GM23338 (cell line): ENCODE data around the gene MAPK1. TPM values are rescaled to one million over a fixed set of nuclear protein-coding genes. Genes with fewer than 3 reads are reported as not detected.

Experiments
- ATAC-seq: fragments of 200-7000 bp; cut with Tn5 transposase; 3 replicates; pipeline ENCODE4 v1.9.1; 2020
- DNase-seq: peaks from one replicate; pipeline ENCODE4 v3.0.0-alpha.2; 2015; ENCODE audit warnings: low spot score
- H2AFZ ChIP-seq: fragments of 200-600 bp; sonication (generic); 2 replicates; pipeline ENCODE4 v1.8.0; 2016; ENCODE audit warnings: antibody characterized with exemption, mild to moderate bottlenecking, moderate library complexity
- H3F3A ChIP-seq: fragments of 200-600 bp; sonication (generic); replicated peaks from 2 replicates; pipeline ENCODE4 v1.8.0; 2017; ENCODE audit warnings: antibody characterized with exemption, mixed run types, low read depth
- H3K27ac ChIP-seq: fragments of 200-600 bp; sonication (generic); 2 replicates; pipeline ENCODE4 v1.6.1; 2016; ENCODE audit warnings: low read depth
- H3K27me3 ChIP-seq: fragments of 200-600 bp; sonication (generic); 2 replicates; pipeline ENCODE4 v1.8.0; 2016; ENCODE audit warnings: mild to moderate bottlenecking, mixed run types, moderate library complexity; ENCODE audit not compliant: insufficient read depth
- H3K36me3 ChIP-seq: fragments of 200-600 bp; sonication (generic); 2 replicates; pipeline ENCODE4 v1.8.0; 2016; ENCODE audit warnings: mild to moderate bottlenecking; ENCODE audit not compliant: insufficient read depth
- H3K4me1 ChIP-seq: fragments of 200-600 bp; sonication (generic); 2 replicates; pipeline ENCODE4 v1.8.0; 2016; ENCODE audit warnings: mild to moderate bottlenecking, moderate library complexity; ENCODE audit not compliant: insufficient read depth
- H3K4me2 ChIP-seq: fragments of 200-600 bp; sonication (generic); 2 replicates; pipeline ENCODE4 v1.7.1; 2017; ENCODE audit warnings: mixed run types
- H3K4me3 ChIP-seq: fragments of 200-600 bp; sonication (generic); 2 replicates; pipeline ENCODE4 v1.6.1; 2016; ENCODE audit warnings: mixed run types
- H3K79me2 ChIP-seq: fragments of 200-600 bp; sonication (generic); replicated peaks from 2 replicates; pipeline ENCODE4 v1.8.0; 2017; ENCODE audit warnings: mild to moderate bottlenecking; ENCODE audit not compliant: insufficient read depth
- H3K9me2 ChIP-seq: fragments of 200-600 bp; sonication (generic); 2 replicates; pipeline ENCODE4 v1.8.0; 2017; ENCODE audit not compliant: insufficient read depth
- H4K20me1 ChIP-seq: fragments of 200-600 bp; sonication (generic); replicated peaks from 2 replicates; pipeline ENCODE4 v1.8.0; 2017; ENCODE audit warnings: mild to moderate bottlenecking; ENCODE audit not compliant: insufficient read depth
- H3K27ac Mint-ChIP-seq: 2 replicates; pipeline ENCODE4 v1.8.0; 2020; ENCODE audit warnings: inconsistent platforms, mild to moderate bottlenecking, moderate library complexity, mixed read lengths
- H3K27me3 Mint-ChIP-seq: 3 replicates; pipeline ENCODE4 v1.8.0; 2022; ENCODE audit warnings: low read depth, mild to moderate bottlenecking, moderate library complexity, mixed read lengths, inconsistent platforms; ENCODE audit not compliant: insufficient read depth, poor library complexity
- H3K36me3 Mint-ChIP-seq: 3 replicates; pipeline ENCODE4 v1.8.0; 2021; ENCODE audit warnings: low read depth, mild to moderate bottlenecking, inconsistent platforms, moderate library complexity, mixed read lengths
- H3K4me1 Mint-ChIP-seq: 3 replicates; pipeline ENCODE4 v1.8.0; 2020; ENCODE audit warnings: mild to moderate bottlenecking, inconsistent platforms, mixed read lengths
- H3K4me3 Mint-ChIP-seq: 3 replicates; pipeline ENCODE4 v1.8.0; 2021; ENCODE audit warnings: moderate library complexity, mild to moderate bottlenecking, inconsistent platforms, mixed read lengths
- H3K9me3 Mint-ChIP-seq: 3 replicates; pipeline ENCODE4 v1.8.0; 2020; ENCODE audit warnings: moderate library complexity, mild to moderate bottlenecking, inconsistent platforms, mixed read lengths
- CREB1 ChIP-seq: fragments of 250-450 bp; sonication (Bioruptor Pico); IDR thresholded peaks from 2 replicates; pipeline ENCODE4 v1.5.0; 2020; ENCODE audit warnings: low read depth, mild to moderate bottlenecking, moderate library complexity
- CTCF ChIP-seq, 2 experiments: fragments of 200-600 bp in 1 of 2; sonication (generic) in 1 of 2; conservative IDR thresholded peaks; 2 replicates each; pipeline versions ENCODE4 v1.5.1 to v1.6.1; 2016 to 2017; ENCODE audit warnings: antibody characterized with exemption in 2 of 2, low read depth in 2 of 2, mild to moderate bottlenecking in 2 of 2, moderate library complexity in 1 of 2
- POLR2AphosphoS5 ChIP-seq: IDR thresholded peaks from 2 replicates; pipeline ENCODE4 v1.6.1; 2016; ENCODE audit warnings: antibody characterized with exemption, low read depth
- REST ChIP-seq: IDR thresholded peaks from one replicate; pipeline ENCODE4 v1.6.1; 2018; ENCODE audit warnings: antibody characterized with exemption; ENCODE audit not compliant: unreplicated experiment
- STAT1 ChIP-seq: IDR thresholded peaks from one replicate; pipeline ENCODE4 v1.6.1; 2016; ENCODE audit warnings: antibody characterized with exemption; ENCODE audit not compliant: unreplicated experiment
- ZNF114 ChIP-seq: fragments of 250-450 bp; sonication (Bioruptor Pico); IDR thresholded peaks from 2 replicates; pipeline ENCODE4 v1.5.0; 2020; ENCODE audit warnings: mild to moderate bottlenecking, moderate library complexity
- polyA plus RNA-seq: library from polyadenylated mRNA; unstranded; fragments of >200 nt; fragmentation: Nextera tagmentation; extraction: Ambion mirVana; gene quantifications from 2 replicates; pipeline ENCODE4 v1.2.1, GENCODE V29; 2016
- total RNA-seq: library from RNA; depleted of rRNA; stranded (reverse); fragments of >200 nt; shearing (Covaris generic); gene quantifications from 2 replicates; pipeline ENCODE4 v1.2.3, GENCODE V29; 2014

MAPK1 gene
- total and polyA plus RNA-seq, 2 experiments from 2014 or later, result 17.4 to 77.5 TPM

DNA sequence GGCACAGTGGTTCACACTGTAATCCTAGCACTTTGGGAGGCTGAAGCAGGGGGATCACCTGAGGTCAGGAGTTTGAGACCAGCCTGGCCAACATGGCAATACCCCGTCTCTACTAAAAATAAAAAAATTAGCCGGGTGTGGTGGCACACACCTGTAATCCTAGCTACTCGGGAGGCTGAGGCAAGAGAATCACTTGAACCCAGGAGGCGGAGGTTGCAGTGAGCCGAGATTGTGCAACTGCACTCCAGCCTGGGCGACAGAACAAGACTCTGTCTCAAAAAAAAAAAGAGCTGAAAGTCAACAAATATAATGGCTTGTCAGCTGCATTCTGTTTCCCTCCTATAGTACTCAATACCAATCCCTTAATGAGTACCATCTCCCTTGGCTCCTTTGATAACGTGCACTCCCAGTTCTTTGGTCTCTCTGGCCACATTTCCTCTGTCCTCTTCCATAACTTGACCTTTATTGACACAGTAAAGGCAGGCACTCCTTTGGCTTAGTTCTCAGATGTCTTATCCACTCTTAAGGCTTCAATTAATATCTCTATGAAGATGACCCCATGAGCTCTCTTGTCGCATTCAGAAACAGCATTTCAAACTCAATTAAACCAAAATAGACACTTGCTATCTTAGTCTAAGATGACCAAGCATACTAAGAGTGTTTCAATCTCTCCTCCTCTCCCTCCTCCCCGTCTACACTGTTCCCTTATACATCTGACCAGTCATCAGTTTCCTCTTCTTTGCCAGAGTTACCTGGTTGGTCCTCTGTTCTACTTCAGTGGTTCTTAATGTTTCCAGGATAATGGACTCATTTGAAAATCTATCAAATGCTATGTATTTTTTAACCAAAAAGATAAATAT, 4.8 kb downstream of the MAPK1 start:
- Histone ChIP-seq H3K4me1 (peaks cover 54% of the 10 kb centered on the region), H3K79me2 (peaks cover 94% of the 10 kb centered on the region), H3K27me3 (no peaks in the 10 kb centered on the region), H3K4me2 (no peak overlapping the region), H3K36me3 (0 out of 2 replicates have a peak, but pooled peaks cover 3% of the 10 kb centered on the region), H3K27ac (no peak overlapping the region), H3K9me2 (no peaks in the 10 kb centered on the region), H2AFZ (no peak overlapping the region), H4K20me1 (peaks cover 90% of the 10 kb centered on the region), H3F3A (peaks cover 4% of the 10 kb centered on the region; the same call in 1 of the 2 replicates), H3K4me3 (no peak overlapping the region)
- Mint-ChIP-seq H3K9me3 (no peaks in the 10 kb centered on the region; the same call in 2 of the 3 replicates), H3K27me3 (peaks cover 6% of the 10 kb centered on the region), H3K36me3 (no peaks in the 10 kb centered on the region; the same call in 1 of the 3 replicates), H3K4me3 (no peak overlapping the region), H3K4me1 (peaks cover 62% of the 10 kb centered on the region), H3K27ac (no peak overlapping the region)
- no peak for TF ChIP-seq CTCF (conservative IDR thresholded peaks at IDR 0.05; ENCODE audit: low read depth in 2 of 2)
- no peak for TF ChIP-seq ZNF114 (CRISPR knock-in tag)
- no peak for TF ChIP-seq CREB1
- TF ChIP-seq STAT1, result no peak
- no peak for TF ChIP-seq REST
- no peak for ATAC-seq
- DNase-seq, result no peak

- Mint-ChIP-seq H3K4me1 (peaks cover 63% of the 10 kb centered on the region), H3K9me3 (no peaks in the 10 kb centered on the region; the same call in 2 of the 3 replicates), H3K4me3 (no peak overlapping the region; the same call in 2 of the 3 replicates), H3K27me3 (peaks cover 5% of the 10 kb centered on the region), H3K36me3 (no peaks in the 10 kb centered on the region; the same call in 1 of the 3 replicates), H3K27ac (no peak overlapping the region)
- Histone ChIP-seq H2AFZ (no peak overlapping the region), H3K27me3 (no peaks in the 10 kb centered on the region), H3K9me2 (no peaks in the 10 kb centered on the region), H3K27ac (peak overlapping the region; percentile 21; the same call in 1 of the 2 replicates), H3K4me2 (peak overlapping the region; percentile 44; the same call in 1 of the 2 replicates), H3K79me2 (peaks cover 100% of the 10 kb centered on the region), H3K4me3 (no peak overlapping the region), H3K4me1 (peaks cover 54% of the 10 kb centered on the region), H3F3A (peaks cover 4% of the 10 kb centered on the region; the same call in 1 of the 2 replicates), H4K20me1 (peaks cover 97% of the 10 kb centered on the region), H3K36me3 (0 out of 2 replicates have a peak, but pooled peaks cover 3% of the 10 kb centered on the region)
- DNase-seq (no peak), ATAC-seq (no peak)
- TF ChIP-seq REST (no peak), POLR2AphosphoS5 (no peak), CREB1 (no peak), ZNF114 (CRISPR knock-in tag) (no peak)
Observed at GRCh38 chr22:21861851-21862250, 5.6 kb downstream of the MAPK1 start.
